AG08395 (cell line): Measurements from ENCODE around the gene HECTD4.
"Not testable (repeated sequence)": the region's sequence is repeated elsewhere in the genome, so short reads cannot be mapped to it uniquely, and the experiment has no call there.

Experiments
- DNase-seq: peaks from one replicate; pipeline ENCODE4 v3.0.0; 2012; ENCODE audit warnings: mixed read lengths, low spot score

The HECTD4 gene

DNA sequence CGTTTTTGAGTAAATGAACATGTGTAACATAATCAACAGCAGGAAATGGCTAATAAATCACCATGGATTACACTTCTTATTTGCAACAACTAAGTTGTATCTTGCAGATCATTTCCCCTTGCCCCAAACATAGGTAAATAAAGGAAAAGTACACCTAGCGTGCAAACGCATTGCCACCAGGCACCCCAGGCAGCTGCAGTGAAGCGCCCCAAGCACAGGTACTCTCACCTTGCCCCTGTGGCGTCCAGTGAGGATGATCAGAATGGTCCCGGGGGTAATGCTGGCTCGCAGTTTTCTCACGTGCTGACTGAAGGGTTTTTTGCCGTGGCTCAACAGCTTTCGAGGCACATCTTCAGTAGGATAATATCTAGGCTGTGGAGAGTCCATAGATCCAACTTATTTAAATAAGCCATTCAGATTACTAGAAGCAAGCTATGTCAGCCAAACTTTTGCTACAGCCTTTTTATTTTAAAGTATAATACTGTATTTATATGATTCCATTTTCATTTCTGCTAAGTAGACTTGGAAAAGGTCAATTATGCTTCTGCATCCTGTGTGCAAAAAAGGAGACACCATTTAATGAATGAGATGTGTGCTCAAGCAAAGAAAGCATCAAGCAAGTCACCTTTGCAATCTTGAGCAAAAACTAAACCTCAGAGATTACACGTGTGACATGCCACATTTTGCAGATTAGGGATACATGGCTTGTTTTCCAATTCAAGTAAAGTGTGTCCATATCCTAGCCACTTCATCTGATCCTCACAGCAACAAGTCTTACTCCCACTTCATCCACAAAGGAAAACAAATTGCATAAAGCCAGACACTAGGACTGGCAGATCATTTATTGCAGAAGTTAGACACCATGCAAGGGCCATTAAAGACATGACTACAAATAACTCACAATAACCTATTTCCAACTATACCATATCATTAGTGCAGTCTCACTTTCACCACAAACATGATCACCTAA is 24.6 kb upstream of the HECTD4 start:
- no peak for DNase-seq

DNA sequence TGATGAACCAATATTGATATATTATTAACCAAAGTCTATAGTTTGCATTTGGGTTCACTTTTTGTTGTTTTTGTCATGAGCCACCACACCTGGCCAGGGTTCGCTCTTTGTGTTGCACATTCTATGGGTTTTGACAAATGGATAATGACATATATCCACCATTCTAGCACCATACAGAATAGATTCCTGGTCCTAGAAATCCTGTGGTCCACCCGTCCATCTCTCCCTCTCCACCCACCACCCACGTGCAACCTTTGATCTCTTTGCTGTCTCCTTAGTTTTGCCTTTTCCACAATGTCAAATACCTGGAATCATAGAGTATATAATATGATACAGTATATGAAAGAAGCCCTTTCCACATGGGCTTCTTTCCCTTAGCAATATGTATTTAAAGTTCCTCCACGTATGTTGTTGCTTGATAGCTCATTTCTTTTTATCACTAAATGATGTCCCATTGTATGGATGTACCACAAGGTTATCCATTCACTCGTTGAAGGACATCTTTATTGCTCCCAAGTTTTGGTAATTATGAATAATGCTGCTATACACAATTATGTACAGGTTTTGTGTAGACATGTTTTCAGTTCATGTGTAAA is 19.8 kb upstream of the HECTD4 start:
- no peak for DNase-seq

DNA sequence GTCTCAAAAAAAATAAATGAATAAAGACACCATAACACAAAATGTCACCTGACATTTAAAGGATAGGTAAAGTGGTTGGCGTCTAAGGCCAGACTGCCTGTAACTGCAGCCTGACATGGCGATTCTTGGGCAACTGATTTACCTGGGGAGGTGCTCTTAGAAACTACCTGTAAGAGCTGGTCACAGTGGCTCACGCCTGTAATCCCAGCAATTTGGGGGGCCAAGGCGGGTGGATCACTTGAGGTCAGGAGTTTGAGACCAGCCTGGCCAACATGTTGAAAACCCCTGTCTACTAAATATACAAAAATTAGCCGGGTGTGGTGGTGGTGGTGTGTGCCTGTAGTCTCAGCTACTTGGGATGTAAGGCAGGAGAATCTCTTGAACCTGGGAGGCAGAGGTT is 18.8 kb upstream of the HECTD4 start:
- DNase-seq, result no peak

DNA sequence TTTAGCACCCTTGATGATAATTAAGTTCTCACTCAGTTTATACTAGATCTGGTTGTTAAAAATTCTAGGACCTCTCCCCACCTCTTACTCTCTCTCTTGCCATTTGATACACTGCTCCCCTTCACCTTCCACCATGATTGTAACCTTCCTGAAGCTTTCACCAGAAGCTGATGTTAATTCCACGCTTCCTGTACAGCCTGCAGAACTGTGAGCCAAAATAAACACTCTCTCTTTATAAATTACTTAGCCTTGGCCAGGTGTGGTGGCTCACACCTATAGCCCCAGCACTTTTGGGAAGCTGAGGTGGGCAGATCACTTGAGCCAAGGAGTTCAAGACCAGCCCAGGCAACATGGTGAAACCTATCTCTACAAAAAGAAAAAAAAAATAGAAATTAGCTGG is 11.1 kb upstream of the HECTD4 start:
- DNase-seq, result no peak

DNA sequence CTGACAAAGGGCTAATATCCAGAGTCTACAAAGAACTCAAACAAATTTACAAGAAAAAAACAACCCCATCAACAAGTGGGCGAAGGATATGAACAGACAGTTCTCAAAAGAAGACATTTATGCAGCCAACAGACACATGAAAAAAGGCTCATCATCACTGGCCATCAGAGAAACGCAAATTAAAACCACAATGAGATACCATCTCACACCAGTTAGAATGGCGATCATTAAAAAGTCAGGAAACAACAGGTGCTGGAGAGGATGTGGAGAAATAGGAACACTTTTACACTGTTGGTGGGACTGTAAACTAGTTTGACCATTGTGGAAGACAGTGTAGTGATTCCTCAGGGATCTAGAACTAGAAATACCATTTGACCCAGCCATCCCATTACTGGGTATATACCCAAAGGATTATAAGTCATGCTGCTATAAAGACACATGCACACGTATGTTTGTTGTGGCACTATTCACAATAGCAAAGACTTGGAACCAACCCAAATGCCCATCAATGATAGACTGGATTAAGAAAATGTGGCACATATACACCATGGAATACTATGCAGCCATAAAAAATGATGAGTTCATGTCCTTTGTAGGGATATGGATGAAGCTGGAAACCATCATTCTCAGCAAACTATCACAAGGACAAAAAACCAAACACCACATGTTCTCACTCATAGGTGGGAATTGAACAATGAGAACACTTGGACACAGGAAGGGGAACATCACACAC is 7.9 kb upstream of the HECTD4 start:
- not testable (repeated sequence) for DNase-seq

DNA sequence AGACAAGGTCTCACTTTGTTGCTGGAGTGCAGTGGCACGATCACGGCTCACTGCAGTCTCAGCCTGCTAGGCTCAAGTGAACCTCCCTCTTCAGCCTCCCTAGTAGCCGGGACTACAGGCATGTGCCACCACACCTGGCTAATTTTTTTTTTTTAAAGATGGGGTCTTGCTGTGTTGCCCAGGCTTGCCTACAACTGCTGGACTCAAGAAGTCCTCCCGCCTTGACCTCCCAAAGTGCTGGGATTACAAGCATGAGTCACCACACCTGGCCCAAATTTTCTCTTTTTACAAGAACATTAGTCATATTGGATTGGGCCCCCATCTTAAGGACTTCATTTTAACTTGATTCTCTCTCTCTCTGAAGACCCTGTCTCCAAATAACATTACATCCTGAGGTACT is 7.0 kb upstream of the HECTD4 start:
- DNase-seq, result no peak

DNA sequence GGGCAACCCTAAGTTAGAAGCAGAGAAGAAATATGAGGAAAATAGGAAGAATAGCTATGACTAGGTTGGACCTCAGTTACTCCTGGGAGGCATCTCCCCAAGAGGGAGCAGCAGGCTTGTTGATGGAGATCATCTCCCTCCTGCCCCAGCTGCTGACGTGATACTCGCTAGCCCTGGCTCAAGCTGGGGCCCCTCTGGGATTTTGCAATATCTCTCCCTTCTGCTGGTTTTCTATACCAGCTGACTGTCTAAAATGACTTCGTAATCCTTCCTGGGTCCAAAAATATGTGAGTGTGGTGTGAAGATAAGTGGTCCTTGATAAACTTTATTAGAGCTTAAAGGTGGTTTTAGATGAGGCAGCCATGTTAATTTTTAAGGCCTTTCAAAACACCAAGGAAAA is 4.5 kb upstream of the HECTD4 start:
- DNase-seq, result peak; percentile 25

DNA sequence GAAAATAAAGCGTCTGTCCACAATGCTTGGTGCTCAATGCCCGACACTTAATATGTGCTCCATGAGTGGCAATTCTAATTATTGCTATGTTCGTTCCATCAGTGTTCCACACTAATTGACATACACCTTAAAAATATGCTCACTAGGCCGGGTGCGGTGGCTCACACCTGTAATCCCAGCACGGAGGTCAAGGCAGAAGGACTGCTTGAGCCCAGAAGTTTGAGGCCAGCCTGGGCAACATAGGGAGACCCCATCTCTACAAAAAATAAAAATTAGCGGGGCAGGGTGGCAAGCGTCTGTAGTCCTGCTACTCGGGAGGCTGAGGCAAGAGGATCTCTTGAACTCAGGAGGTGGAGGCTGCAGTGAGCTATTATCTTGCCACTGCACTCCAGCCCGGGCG is 635 bp upstream of the HECTD4 start:
- no peak for DNase-seq

DNA sequence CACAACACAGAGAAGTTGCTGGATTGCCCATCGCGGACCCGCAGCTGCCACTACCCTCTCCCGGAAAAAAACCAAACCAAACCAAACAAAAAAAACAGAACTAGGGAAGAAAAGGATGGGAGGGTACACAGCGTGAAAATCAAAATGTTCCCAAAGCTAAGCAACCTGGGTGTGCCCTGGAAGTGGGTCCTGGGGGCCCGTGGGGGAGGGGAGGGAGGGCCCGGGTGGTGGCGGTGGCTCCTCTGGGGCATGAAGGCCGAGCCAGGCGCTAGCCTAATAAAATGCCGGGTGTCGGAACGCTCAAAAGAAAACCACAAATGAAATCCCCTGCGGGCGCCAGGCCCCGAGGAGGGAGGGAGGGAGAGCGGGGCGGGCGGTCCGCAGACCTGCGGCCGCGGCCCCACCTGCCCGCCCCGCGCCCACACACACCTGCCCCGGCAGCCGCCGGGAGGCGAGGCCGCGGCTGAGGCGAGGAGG is 787 bp downstream of the HECTD4 start:
- no peak for DNase-seq

DNA sequence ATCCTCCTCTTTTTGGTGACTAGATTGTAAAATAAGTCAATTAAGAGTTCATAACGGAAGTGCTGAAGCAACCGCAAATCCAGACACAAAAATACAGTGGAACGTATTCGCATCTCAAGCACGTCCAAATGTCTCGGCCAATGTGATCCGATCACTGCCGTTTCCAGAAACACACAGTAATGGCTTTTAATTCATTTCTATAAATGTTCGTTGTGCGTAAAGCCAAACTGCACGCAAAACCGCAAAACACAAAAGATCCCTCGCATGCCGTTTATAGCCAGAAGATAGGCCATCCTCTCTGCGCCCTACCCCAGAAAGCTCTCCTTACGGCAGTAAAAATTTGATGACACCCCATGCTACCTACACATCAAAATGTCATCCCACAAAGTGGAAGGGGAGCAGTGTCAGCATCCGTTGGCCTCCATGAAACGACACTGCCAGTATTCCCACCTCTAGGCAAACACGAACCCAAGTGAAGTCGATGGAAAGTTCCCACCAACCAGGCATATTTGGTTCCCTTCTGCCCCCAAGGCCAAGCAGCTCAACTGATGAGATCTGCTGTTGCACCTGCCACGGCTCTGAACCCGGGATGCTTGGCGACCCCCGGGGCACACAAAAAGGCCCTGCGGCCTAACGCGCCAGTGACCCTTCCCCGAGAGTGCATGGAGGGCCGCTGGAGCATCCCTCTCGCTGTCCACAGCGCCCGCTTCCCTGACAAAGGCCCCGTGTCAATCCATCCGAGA is 1.4 kb downstream of the HECTD4 start:
- DNase-seq, result no peak

DNA sequence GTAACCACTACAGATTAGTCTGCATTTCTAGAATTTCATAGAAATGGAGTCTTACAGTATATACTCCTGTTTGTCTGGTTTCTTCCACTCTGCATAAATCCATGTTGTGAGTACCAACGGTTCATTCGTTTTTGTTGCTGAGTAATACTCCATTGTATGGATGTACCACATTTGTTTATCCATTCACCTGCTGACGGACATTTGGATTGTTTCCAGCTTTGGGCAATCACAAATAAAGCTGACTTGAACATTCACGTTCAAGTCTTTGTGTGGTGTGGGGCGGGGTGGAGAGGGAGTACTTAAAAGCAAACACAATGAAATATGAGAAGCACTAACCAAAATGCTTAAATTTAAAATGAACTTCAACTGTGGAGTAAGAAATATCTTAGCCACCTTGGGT is 7.1 kb downstream of the HECTD4 start:
- DNase-seq, result no peak

DNA sequence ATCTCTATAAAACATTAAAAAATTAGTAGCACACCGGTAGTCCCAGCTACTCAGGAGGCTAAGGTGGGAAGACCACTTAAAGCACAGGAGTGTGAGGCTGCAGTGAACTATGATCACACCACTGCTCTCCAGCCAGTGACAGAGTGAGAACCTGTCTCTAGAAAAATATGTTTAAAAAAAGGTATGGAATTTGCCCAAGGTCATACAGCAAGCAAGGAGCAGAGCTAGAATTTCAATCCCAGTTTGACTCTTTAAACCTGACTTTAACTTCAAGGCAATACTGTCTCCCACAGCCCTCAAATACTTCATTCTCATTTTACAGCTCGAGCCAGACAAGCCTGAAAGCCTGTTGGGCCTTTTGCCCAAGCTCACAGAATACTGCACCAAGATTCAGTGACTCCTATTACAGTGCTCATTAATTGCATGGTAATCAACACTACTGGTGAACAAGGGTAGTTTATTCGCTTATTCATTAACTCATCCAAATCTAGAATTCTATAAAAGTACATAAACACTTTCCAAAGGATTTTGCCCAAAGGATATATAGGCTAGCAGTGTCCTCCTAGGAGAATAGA is 8.0 kb downstream of the HECTD4 start:
- DNase-seq, result no peak

DNA sequence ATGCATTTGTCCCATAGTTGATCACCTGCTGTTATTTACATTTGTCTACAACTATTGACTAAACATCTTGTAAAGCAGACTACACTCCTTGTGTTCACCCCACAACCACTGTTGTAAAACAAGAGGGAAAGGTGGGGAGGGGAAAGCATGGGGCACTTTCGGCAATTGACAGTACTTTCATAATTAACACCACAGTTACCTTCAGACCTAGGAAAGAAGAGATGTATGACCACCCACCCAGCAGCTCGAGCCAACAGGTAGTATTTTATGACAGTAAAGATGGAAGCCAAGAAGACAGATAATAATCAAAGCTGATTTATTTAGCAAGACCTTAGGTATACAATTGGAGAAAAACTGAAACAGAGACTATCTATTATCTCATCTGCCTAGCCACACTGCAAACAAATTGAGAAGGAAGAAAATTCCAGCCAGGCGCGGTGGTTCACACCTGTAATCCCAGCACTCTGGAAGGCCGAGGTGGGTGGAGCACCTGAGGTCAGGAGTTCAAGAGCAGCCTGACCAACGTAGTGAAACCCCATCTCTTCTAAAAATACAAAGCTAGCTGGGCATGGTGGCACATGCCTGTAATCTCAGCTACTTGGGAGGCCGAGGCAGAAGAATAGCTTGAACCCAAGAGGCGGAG is 11.2 kb downstream of the HECTD4 start:
- no peak for DNase-seq

DNA sequence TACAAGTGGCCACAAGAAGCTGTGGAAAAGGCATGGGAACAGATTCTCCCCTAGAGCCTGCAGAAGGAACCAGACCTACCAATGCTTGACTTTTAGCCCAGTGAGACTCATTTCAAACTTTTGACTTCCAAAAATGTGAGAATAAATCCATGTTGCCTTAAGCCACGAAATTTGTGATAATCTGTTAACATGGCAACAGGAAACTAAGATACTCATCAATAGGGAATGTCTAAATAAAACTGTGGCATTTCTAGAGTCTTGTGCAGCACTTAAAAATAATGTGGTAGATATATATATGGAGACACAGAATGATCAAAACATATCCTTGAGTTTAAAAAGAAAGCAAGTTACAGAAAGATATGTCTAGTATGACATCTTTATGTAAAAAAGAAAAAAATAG is 12.0 kb downstream of the HECTD4 start:
- DNase-seq, result no peak

DNA sequence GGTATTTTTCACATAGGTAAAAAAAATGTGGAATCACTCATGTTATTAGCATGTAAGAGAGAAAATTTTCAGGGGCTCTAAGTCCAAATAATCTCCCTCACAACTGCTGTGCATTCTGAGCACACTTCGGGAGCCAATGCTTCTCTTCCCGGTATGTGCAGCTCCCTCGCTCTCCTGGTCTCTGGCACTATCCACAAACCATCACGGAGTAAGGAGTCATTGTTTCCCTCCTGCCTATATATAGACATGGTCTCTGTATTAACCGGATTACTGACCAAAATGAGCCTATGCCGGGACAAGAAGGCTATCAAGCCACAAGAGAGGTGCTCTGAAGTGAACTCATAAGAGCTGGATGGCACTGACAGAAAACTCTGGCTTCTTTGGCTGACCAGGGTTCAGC is 13.4 kb downstream of the HECTD4 start:
- no peak for DNase-seq

DNA sequence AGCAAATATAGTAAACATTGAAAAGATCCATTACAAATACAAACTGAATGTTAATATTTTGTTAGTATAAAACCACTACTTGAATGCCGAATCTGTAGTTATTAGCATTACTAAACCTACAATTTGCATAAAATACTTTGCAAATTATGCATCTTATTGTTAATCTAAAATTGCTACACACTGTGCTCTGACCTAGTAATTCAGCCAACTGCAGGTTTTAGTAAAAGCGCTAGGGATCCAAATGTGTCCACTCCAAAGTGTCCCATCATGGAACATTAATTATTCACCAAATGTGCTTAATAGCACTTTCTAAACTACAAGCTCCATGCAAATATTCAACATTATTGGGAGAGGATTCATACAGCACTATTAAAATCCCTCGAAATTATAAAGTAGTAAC is 14.3 kb downstream of the HECTD4 start:
- DNase-seq, result no peak

DNA sequence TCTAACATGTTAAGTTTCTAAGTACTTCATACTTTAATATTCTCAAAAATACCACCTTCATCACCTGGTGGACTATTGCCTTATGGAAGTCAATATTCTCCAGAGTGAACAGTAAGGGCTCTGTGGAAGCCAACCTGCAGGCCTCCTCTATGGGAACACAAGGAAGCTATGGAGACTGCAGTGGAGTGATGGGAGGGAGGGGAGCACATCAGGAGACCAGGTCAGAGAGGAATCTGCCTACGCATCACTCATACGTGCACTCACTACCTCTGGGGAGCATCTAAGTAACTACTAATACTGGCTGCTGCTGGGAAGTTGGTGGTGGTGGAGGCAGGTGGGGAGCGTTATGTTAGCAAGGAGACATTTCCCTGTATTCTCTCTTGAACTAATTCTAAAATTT is 19.9 kb downstream of the HECTD4 start:
- DNase-seq, result no peak

DNA sequence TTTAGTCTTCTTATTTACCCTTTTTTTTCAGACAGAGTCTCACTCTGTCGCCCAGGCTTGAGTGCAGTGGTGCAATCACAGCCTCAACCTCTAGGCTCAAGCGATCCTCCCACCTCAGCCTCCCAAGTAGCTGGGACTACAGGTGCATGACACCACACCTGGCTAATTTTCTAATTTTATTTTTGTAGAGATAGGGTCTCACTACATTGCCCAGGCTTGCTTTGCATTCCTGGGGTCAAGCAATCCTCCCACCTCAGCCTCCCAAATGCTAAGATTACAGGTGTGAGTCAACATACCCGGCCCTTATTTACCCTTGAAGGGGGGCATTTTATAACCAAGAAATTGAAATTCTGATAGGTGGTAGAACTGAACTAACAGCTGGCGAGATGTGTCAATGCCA is 21.0 kb downstream of the HECTD4 start:
- DNase-seq, result no peak

DNA sequence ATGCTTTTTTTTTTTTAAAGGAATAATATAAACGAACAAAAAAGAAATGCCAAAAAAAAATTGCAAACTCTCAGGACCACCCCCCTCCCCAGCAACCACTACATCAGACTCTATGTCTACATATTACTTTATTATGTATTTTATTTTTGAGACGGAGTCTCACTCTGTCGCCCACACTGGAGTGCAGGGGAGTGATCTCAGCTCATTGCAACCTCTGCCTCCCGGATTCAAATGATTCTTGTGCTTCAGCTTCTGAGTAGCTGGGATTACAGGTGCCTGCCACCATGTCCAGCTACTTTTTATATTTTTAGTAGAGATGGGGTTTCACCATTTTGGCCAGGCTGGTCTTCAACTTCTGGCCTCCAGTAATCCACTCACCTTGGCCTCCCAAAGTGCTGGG is 22.9 kb downstream of the HECTD4 start:
- DNase-seq, result no peak

DNA sequence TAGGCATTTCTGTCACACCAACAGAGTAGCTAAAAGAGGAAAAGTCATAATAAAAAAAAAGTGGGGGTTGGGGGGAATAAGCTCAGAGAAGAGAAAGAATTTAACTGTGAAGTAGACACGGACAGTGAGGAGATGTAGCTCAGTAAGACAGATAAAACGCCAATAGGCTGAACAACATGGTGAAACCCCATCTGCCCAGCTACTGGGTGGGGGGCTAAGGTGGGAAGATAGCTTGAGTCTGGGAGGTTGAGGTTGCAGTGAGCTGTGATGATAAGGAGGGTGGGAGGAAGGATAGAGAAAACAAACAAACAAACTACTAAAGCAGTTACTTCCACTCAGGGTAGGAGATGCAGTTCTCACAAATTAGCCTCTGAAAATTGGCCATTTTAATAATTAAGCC is 25.0 kb downstream of the HECTD4 start:
- DNase-seq, result no peak

DNA sequence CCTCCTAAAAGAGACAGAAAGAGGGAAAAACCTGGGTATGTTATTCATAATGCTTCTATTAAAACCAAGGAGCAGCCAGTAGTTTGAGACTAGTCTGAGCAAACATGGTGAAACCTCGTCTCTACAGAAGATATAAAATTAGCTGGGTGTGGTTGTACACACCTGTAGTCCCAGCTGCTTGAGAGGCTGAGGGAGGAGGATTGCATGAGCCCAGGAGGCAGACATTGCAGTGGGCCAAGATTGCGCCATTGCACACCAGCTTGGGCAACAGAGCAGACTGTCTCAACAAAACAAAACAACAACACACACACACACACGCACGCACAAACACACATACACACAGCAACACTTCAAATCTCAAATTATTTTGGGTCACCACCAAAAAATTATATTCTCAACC is 27.8 kb downstream of the HECTD4 start:
- no peak for DNase-seq
